Esophagus (tissue), 2 donors: ENCODE measurements around the gene PODN. TPM values are rescaled to one million over a fixed set of nuclear protein-coding genes. Genes with fewer than 3 reads are reported as not detected.

Source experiments
- H3K27ac ChIP-seq, 2 donors: one replicate each; pipeline ENCODE4 v1.5.1; 2013; ENCODE audit warnings: low read depth in 2 of 2, mild to moderate bottlenecking in 2 of 2, inconsistent platforms in 1 of 2, low read length in 1 of 2, moderate library complexity in 1 of 2
- H3K27me3 ChIP-seq, 2 donors: one replicate each; pipeline ENCODE4 v1.6.1; 2013; ENCODE audit warnings: low read length in 2 of 2, control low read depth in 1 of 2, mild to moderate bottlenecking in 1 of 2; ENCODE audit not compliant: insufficient read depth in 2 of 2, control insufficient read depth in 1 of 2
- H3K36me3 ChIP-seq, 2 donors: one replicate each; pipeline ENCODE4 v1.6.1; 2013; ENCODE audit warnings: low read length in 1 of 2; ENCODE audit not compliant: control insufficient read depth in 2 of 2, insufficient read depth in 2 of 2
- H3K4me1 ChIP-seq, 2 donors: one replicate each; pipeline ENCODE4 v1.6.1; 2013; ENCODE audit warnings: low read length in 1 of 2; ENCODE audit not compliant: control insufficient read depth in 2 of 2, insufficient read depth in 2 of 2
- H3K4me3 ChIP-seq, 2 donors: one replicate each; pipeline ENCODE4 v1.5.1; 2013; ENCODE audit warnings: low read length in 2 of 2, mild to moderate bottlenecking in 2 of 2, low read depth in 1 of 2, moderate library complexity in 1 of 2
- H3K9me3 ChIP-seq, 2 donors: one replicate each; pipeline ENCODE4 v1.6.1; 2013; ENCODE audit warnings: mild to moderate bottlenecking in 2 of 2, low read depth in 1 of 2, low read length in 1 of 2, moderate library complexity in 1 of 2; ENCODE audit not compliant: control insufficient read depth in 2 of 2, insufficient read depth in 1 of 2
- WGBS, 2 donors: extraction: QIAGEN DNeasy Blood & Tissue Kit; methylation state at CpG; one replicate each; pipeline ENCODE4 v1.1.7; 2013; 5-methylcytosine and 5-hydroxymethylcytosine counted together
- polyA plus RNA-seq, 2 donors: library from polyadenylated mRNA; stranded (reverse); fragments of 200-250 nt; gene quantifications; one replicate each; pipeline ENCODE4 v1.2.3, GENCODE V29; 2013
- donor health status: healthy with polysubstance abuse.
- donor health status: Bipolar disorder and iron deficiency.

PODN gene
- polyA plus RNA-seq, 2 donors, result 5.0 to 8.3 TPM

DNA sequence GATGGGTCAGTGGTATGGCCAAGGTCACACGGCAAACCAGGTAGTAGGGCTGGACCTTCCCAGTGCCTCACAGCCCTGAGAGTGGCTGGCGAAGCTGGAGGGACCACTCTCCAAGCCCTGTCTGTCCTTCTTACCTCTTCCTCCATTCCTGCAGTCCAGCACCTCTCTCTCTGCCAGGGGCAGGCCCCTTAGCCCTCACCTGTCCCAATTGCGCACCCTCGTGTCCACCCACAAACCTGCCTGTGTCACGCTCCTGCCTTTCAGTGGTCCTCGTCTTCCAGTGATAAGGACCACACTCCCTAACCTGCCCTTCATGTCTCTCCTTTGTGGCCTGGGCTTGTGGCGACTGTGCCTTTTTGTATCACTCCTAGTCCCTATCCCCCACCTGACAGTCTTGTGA lies 3.4 kb downstream of the PODN start:
- 91 to 95% methylated on average over 7 of the region's 7 CpGs for WGBS, 2 donors
- Histone ChIP-seq H3K27me3 (peaks cover 0 to 18% of the 10 kb centered on the region in 2 donors), H3K4me1 (peaks cover 2% of the 10 kb centered on the region in 2 donors), H3K27ac (no peak overlapping the region), H3K9me3 (no peaks in the 10 kb centered on the region), H3K4me3 (no peak overlapping the region), H3K36me3 (no peaks in the 10 kb centered on the region)

DNA sequence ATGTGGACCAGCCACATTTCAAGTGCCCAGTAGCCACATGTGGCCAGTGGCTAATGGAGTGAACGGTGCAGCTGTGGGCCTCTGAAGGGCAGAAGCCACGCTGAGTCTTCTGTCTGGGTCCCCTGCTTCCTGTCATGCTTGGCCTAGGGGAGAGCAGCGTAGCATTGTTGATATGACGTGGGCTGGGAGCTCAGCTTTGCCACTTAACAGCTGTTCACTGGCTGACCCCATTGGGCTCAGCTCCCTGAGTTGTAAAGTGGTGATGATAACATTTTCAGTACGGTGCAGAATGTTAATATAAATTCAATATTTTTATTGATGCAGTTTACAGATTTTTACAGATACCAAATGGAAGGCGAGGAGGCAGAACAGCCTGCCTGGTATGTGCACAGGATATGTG lies 4.5 kb downstream of the PODN start:
- no peak overlapping the region for H3K27ac ChIP-seq
- peaks cover 0 to 14% of the 10 kb centered on the region in 2 donors for H3K27me3 ChIP-seq
- peaks cover 0 to 2% of the 10 kb centered on the region in 2 donors for H3K4me1 ChIP-seq
- WGBS, 2 donors, result 75 to 82% methylated on average over 6 of the region's 6 CpGs
- H3K9me3 ChIP-seq, result no peaks in the 10 kb centered on the region
- H3K4me3 ChIP-seq, result no peak overlapping the region
- H3K36me3 ChIP-seq, result no peaks in the 10 kb centered on the region

DNA sequence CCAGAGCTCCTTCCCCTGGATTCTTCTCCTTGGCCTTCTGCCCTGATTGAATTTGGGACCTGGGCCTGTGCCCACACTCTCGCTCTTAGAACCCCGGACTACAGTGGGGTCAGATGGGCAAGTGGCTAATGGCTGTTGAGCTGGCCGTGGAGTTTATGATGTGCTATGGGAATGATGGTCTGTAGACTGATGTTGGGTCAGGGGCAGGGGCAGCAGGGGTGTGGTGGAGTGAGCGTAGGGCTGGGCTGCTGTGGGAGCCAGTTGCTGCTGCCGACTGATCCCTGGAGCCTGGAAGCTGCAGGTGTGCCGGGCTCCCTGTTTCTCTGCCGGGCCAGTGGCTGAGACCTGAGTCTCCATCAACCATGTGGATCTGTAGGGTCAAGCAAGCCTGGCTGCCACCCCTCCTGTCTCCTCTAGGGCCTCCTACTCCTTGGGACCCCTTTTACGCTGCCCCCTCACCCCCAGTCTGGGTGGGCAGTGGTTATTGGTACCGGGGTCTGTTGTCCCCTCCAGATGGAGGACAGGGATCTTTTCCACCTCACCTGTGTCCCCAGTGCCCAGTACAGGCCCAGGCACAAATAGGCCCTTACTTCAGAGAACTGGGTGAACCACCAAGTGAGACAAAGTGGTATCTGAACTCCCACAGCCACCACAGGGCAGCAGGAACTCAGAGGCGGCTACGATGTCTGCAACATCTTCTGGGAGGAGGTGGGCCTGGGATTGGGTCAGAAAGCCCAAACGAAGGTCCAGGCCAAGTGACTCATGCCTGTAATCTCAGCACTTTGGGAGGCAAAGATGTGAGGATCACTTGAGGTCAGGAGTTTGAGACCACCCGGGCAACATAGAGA lies 5.1 kb downstream of the PODN start:
- Histone ChIP-seq H3K27me3 (peaks cover 0 to 9% of the 10 kb centered on the region in 2 donors), H3K9me3 (no peaks in the 10 kb centered on the region), H3K4me3 (no peak overlapping the region), H3K4me1 (peaks cover 0 to 2% of the 10 kb centered on the region in 2 donors), H3K36me3 (no peaks in the 10 kb centered on the region), H3K27ac (no peak overlapping the region)
- 79 to 82% methylated on average over 13 of the region's 13 CpGs for WGBS, 2 donors

DNA sequence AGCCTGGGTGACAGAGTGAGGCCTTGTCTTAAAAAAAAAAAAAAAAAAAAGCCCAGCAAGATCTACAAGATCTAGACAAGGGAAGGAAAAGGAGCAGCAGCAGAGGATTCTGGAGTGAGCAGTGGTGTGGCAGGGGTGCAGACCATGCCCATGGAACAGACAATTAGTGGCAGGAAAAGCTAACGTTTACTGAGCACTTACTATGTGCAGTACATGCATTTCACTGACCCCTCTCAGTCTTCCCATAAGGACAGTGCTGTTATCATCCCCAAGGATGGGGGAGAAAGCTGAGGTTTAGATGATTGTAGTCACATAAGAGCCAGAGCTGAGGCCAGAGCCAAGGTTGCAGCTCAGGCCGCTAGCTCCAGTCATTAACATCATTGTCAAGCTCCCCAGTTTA lies 5.9 kb downstream of the PODN start:
- no peaks in the 10 kb centered on the region for H3K4me1 ChIP-seq
- no peaks in the 10 kb centered on the region for H3K36me3 ChIP-seq
- H3K27ac ChIP-seq, result no peak overlapping the region
- H3K27me3 ChIP-seq, result peaks cover 0 to 3% of the 10 kb centered on the region in 2 donors
- no peak overlapping the region for H3K4me3 ChIP-seq
- 78 to 84% methylated on average over 2 of the region's 2 CpGs for WGBS, 2 donors
- H3K9me3 ChIP-seq, result no peaks in the 10 kb centered on the region

DNA sequence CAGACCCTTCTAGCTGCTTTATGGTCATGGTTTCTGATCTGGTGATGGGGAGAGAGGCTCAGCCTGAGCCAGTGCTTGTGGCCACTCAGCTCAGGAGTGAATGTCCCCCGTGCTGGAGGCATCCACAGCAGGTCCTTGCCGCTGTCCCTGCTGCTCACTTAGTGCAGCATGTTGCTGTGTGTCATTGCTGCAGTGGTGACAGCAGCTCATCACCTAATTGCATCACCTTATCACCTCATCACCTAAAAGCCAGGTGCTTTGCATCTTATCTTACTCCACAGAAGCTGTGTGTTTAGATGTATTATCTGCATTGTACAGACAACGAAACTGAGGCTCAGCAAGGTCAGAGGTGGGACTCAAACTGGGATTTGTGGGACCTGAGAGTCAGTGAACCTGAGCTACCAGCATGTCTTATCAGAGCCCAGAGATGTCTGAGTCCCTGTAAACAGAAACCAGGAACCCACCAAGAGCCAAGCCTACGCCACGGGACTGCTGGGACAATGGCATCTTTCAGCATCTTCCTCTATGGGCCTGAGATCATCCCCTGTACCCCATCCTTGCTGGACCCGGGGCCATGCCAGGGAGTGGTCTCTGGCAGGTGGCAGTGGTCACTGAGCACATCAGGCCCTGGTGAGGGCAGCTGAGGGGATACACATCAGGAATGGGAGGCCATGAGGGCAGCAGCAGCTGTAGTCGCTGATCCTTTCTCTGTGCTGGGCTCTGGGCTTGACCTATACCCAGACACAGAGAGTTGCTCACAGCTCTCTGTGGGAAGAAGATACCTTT lies 6.5 kb downstream of the PODN start:
- H3K4me3 ChIP-seq, result no peak overlapping the region

DNA sequence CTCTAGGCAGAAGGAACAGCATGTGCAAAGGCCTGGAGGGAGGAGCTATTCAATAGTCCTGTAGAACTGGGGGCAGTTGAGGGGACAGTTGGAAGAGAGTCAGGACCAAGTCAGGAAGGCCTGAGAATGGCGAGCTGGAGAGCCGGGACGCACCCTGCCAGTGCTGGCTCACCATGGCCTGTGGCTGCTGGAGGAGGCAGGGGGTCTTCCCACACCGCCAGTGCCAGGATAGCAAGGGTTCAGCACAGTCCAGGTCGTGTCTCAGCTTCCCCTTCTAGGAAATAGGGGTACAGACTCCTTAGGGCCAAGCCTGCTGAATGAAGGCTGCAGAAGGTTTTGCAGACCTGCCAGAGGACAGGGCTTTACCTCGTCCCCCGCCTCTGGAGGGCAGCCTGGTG lies 7.3 kb downstream of the PODN start:
- H3K4me3 ChIP-seq, result no peak overlapping the region
- H3K27me3 ChIP-seq, result no peaks in the 10 kb centered on the region
- no peaks in the 10 kb centered on the region for H3K36me3 ChIP-seq
- H3K27ac ChIP-seq, result no peak overlapping the region
- 84 to 86% methylated on average over 7 of the region's 7 CpGs for WGBS, 2 donors
- H3K9me3 ChIP-seq, result no peaks in the 10 kb centered on the region
- H3K4me1 ChIP-seq, result no peaks in the 10 kb centered on the region

More for the DNA sequence above, 6.5 kb downstream of the PODN start:
- Histone ChIP-seq H3K9me3 (no peaks in the 10 kb centered on the region), H3K27me3 (peaks cover 0 to under 1% of the 10 kb centered on the region in 2 donors), H3K4me1 (no peaks in the 10 kb centered on the region), H3K36me3 (no peaks in the 10 kb centered on the region), H3K27ac (no peak overlapping the region)
- 89 to 94% methylated on average over 7 of the region's 7 CpGs for WGBS, 2 donors

DNA sequence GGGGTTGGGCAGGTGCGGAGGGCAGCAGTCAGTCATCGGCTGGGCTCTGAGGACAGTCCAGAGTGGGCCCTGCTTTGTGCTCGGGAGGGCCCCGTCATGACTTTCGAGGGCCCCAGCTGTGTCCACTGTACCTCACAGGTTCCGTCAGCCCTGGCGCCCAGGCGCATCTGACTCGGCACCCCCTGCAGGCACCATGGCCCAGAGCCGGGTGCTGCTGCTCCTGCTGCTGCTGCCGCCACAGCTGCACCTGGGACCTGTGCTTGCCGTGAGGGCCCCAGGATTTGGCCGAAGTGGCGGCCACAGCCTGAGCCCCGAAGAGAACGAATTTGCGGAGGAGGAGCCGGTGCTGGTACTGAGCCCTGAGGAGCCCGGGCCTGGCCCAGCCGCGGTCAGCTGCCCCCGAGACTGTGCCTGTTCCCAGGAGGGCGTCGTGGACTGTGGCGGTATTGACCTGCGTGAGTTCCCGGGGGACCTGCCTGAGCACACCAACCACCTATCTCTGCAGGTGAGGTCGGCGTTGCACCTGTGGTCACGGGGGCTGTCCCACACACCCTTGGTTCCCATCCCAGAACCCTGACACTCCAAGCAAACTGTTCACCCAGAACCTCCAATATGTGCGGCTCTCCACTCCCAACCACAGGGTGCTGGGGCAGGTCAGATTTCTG lies 7.8 kb downstream of the PODN start:
- Histone ChIP-seq H3K36me3 (no peaks in the 10 kb centered on the region), H3K9me3 (no peaks in the 10 kb centered on the region), H3K4me3 (no peak overlapping the region), H3K4me1 (no peaks in the 10 kb centered on the region), H3K27me3 (no peaks in the 10 kb centered on the region), H3K27ac (no peak overlapping the region)
- WGBS, 2 donors, result 91 to 92% methylated on average over 31 of the region's 31 CpGs

DNA sequence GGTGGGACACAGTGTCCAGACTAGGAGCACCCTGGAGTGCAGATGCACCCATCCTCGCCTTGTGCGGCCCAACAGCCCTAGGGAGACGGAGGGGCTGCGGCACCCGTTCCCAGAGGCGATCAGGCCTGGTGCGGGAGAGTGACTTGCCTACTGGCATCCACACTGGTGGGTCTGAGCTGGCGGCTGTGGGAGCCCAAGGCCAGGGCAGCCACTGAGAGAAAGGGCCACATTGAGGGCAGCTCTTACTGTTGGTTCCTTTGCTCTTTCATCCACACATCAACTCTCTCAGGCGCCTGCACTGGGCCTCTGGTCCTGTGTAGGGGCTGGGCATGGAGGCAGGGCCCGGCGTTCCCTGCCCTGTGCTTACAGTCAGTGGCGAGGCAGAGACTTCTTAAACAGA lies 8.6 kb downstream of the PODN start:
- H3K4me3 ChIP-seq, result no peak overlapping the region
- H3K36me3 ChIP-seq, result no peaks in the 10 kb centered on the region
- H3K27ac ChIP-seq, result no peak overlapping the region
- H3K9me3 ChIP-seq, result no peaks in the 10 kb centered on the region
- H3K4me1 ChIP-seq, result no peaks in the 10 kb centered on the region
- H3K27me3 ChIP-seq, result no peaks in the 10 kb centered on the region
- WGBS, 2 donors, result 95 to 97% methylated on average over 12 of the region's 12 CpGs

DNA sequence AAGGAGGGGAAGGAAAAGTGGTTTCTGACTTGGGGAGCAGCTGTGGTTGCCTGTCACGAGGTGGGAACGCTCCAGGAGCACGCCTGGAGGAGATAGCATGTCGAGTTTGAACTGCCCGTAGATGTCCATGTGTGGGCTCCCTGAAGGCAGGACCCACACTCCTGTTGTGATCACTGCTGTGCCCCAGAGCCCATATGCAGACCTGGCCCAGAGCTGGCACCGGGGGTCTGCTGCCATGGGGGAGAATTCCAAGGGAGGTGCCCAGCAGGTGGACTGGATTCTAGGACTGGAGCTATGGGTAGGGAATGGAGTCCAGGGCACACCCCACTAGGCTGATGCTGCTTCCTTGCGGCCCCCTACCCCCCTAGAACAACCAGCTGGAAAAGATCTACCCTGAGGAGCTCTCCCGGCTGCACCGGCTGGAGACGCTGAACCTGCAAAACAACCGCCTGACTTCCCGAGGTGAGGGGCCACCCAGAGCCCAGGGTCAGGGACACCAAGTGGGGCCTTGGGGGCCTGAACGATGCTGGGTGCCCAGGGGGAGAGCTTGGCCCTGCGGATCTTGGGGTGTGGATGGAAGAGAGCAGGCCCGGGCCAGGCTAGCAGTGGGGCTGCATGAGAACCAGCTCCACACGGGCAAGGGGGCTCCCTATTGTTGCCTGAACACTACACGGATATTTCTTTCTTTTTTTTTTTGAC lies 9.3 kb downstream of the PODN start:
- no peaks in the 10 kb centered on the region for H3K4me1 ChIP-seq
- H3K4me3 ChIP-seq, result no peak overlapping the region
- WGBS, 2 donors, result 85 to 86% methylated on average over 17 of the region's 17 CpGs
- H3K27me3 ChIP-seq, result no peaks in the 10 kb centered on the region
- no peaks in the 10 kb centered on the region for H3K36me3 ChIP-seq
- H3K9me3 ChIP-seq, result no peaks in the 10 kb centered on the region
- H3K27ac ChIP-seq, result no peak overlapping the region
